ENCODE results near the gene RP2.

Gene RP2

GRCh38 chrX:46922611-46923010 is 85.8 kb downstream of the RP2 start:
- ATAC-seq: no peak

- ATAC-seq: no peak
These were observed 90.9 kb downstream of the RP2 start for GRCh38 chrX:46927718-46928117.

DNA sequence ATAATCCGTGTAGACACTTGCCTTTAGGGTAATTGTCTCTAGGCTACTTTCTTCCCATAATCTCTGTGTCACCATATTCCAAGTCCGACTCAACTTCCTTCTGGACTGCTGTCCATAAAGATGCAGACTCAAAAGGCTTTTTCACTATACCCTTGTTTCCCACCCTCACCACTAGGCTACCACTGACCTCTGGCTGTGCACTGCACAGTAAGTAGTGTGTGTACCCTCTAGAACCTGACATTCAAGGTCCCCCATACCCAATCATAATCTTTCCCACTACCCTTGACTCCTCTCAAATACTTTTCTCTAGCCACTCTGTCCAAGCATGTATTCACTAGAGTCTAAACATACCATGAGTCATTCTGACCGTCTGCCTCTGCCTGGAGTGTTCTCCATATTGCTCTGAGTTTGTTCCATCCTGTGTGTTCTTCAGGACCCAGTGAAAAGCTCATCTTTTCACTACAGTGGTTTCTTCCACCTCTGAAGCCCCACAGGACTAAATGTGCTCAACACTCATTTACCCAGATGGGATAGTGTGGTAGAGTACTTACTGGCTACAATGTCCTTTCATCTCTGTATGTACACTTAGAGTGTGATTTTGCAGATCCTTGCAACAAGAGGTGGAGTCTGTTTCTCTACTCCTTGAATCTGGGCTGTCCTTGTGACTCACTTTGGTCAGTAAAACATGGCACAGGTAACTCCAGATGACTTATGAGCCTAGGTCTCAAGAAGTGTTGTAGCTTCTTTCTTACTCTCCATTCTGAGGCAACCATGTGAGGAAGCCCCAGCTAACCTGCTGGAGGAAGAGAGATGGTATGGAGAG is 92.8 kb downstream of the RP2 start:
- ATAC-seq: no peak

Data from activated CD4-positive, CD25-positive, alpha-beta regulatory T cell treated with anti-CD3 and anti-CD28 coated beads, Interleukin-2, amount 50 U/mL, for 24 hours (primary cell).